HAP-1 (cell line): Measurements from ENCODE around the gene B9D1.

Source experiments
- DNase-seq, 2 experiments: peaks; one replicate each; pipeline ENCODE4 v3.0.0-alpha.2; 2016 to 2020; ENCODE audit warnings: low spot score in 2 of 2
- H3K27me3 ChIP-seq: fragments of 250-450 bp; sonication (Bioruptor Pico); 2 replicates; pipeline ENCODE4 v1.5.1; 2020; ENCODE audit warnings: low read depth, mild to moderate bottlenecking, moderate library complexity
- H3K36me3 ChIP-seq: fragments of 250-450 bp; sonication (Bioruptor Pico); replicated peaks from 2 replicates; pipeline ENCODE4 v1.5.1; 2020; ENCODE audit warnings: mild to moderate bottlenecking
- H3K4me1 ChIP-seq: fragments of 250-450 bp; sonication (Bioruptor Pico); 2 replicates; pipeline ENCODE4 v1.5.1; 2020; ENCODE audit warnings: mild to moderate bottlenecking
- H3K4me3 ChIP-seq: fragments of 250-450 bp; sonication (Bioruptor Pico); 2 replicates; pipeline ENCODE4 v1.5.1; 2020; ENCODE audit warnings: mild to moderate bottlenecking, moderate library complexity
- H3K9me3 ChIP-seq: fragments of 250-450 bp; sonication (Bioruptor Pico); 2 replicates; pipeline ENCODE4 v1.5.1; 2020; ENCODE audit warnings: mild to moderate bottlenecking, moderate library complexity
- in situ Hi-C: fragments of 300-500 bp; cut with MboI; formaldehyde crosslinking; loops from 3 replicates; pipeline ENCODE4 v1.14.3; 2020; ENCODE audit warnings: low sequenced_read_pairs, inconsistent platforms, mixed read lengths

The B9D1 gene

GRCh38 chr17:19316761-19317358, 45.7 kb downstream of the B9D1 start:
- H3K27me3 ChIP-seq = no peaks in the 10 kb centered on the region
- H3K36me3 ChIP-seq = peaks cover 21% of the 10 kb centered on the region
- H3K9me3 ChIP-seq = no peaks in the 10 kb centered on the region
- DNase-seq = no peak
- H3K4me3 ChIP-seq = no peak overlapping the region
- in situ Hi-C loops = no loop called here
- H3K4me1 ChIP-seq = peaks cover 9% of the 10 kb centered on the region

- H3K4me1 ChIP-seq = peaks cover 9% of the 10 kb centered on the region
- H3K27me3 ChIP-seq = no peaks in the 10 kb centered on the region
- no peak overlapping the region for H3K4me3 ChIP-seq
- no peak for DNase-seq
- no peaks in the 10 kb centered on the region for H3K9me3 ChIP-seq
- in situ Hi-C loops = no loop called here
- peaks cover 23% of the 10 kb centered on the region for H3K36me3 ChIP-seq
Measured at GRCh38 chr17:19315104-19315503, 47.4 kb downstream of the B9D1 start.

GRCh38 chr17:19313746-19314651, 48.5 kb downstream of the B9D1 start:
- Histone ChIP-seq H3K4me3 (no peak overlapping the region), H3K27me3 (no peaks in the 10 kb centered on the region), H3K4me1 (peaks cover 9% of the 10 kb centered on the region), H3K9me3 (no peaks in the 10 kb centered on the region), H3K36me3 (peaks cover 23% of the 10 kb centered on the region)
- in situ Hi-C loops = no loop called here
- no peak for DNase-seq

GRCh38 chr17:19313066-19313745, 49.3 kb downstream of the B9D1 start:
- H3K4me1 ChIP-seq = peaks cover 9% of the 10 kb centered on the region
- no peak for DNase-seq
- H3K27me3 ChIP-seq = no peaks in the 10 kb centered on the region
- no peaks in the 10 kb centered on the region for H3K9me3 ChIP-seq
- H3K36me3 ChIP-seq = peaks cover 23% of the 10 kb centered on the region
- in situ Hi-C loops = no loop called here
- H3K4me3 ChIP-seq = no peak overlapping the region

- no peak for DNase-seq
- Histone ChIP-seq H3K27me3 (no peaks in the 10 kb centered on the region), H3K4me1 (peaks cover 6% of the 10 kb centered on the region), H3K9me3 (no peaks in the 10 kb centered on the region), H3K4me3 (no peak overlapping the region), H3K36me3 (peaks cover 23% of the 10 kb centered on the region)
- in situ Hi-C loops = no loop called here
Measured at GRCh38 chr17:19312406-19312805, 50.1 kb downstream of the B9D1 start.

GRCh38 chr17:19311421-19312215, 50.9 kb downstream of the B9D1 start:
- no peaks in the 10 kb centered on the region for H3K9me3 ChIP-seq
- H3K4me3 ChIP-seq = no peak overlapping the region
- H3K36me3 ChIP-seq = peaks cover 20% of the 10 kb centered on the region
- peaks cover 1% of the 10 kb centered on the region for H3K4me1 ChIP-seq
- peak in 1 of 2 experiments; percentile 28 for DNase-seq
- in situ Hi-C loops = no loop called here
- H3K27me3 ChIP-seq = no peaks in the 10 kb centered on the region

- Histone ChIP-seq H3K27me3 (no peaks in the 10 kb centered on the region), H3K4me3 (no peak overlapping the region), H3K36me3 (peaks cover 26% of the 10 kb centered on the region), H3K9me3 (no peaks in the 10 kb centered on the region), H3K4me1 (no peaks in the 10 kb centered on the region; the same call in 1 of the 2 replicates)
- in situ Hi-C loops = no loop called here
- no peak for DNase-seq
Measured at GRCh38 chr17:19311016-19311415, 51.5 kb downstream of the B9D1 start.

GRCh38 chr17:19310151-19310550, 52.4 kb downstream of the B9D1 start:
- Histone ChIP-seq H3K27me3 (no peaks in the 10 kb centered on the region), H3K4me1 (no peaks in the 10 kb centered on the region; the same call in 1 of the 2 replicates), H3K9me3 (no peaks in the 10 kb centered on the region), H3K4me3 (no peak overlapping the region), H3K36me3 (peaks cover 27% of the 10 kb centered on the region)
- DNase-seq = no peak
- in situ Hi-C loops = no loop called here

GRCh38 chr17:19309701-19310100, 52.8 kb downstream of the B9D1 start:
- no peaks in the 10 kb centered on the region; the same call in 1 of the 2 replicates for H3K4me1 ChIP-seq
- in situ Hi-C loops = no loop called here
- no peak overlapping the region for H3K4me3 ChIP-seq
- H3K9me3 ChIP-seq = no peaks in the 10 kb centered on the region
- DNase-seq = no peak
- H3K27me3 ChIP-seq = no peaks in the 10 kb centered on the region
- peaks cover 27% of the 10 kb centered on the region for H3K36me3 ChIP-seq

GRCh38 chr17:19308398-19308797, 54.1 kb downstream of the B9D1 start:
- Histone ChIP-seq H3K9me3 (no peaks in the 10 kb centered on the region), H3K36me3 (peaks cover 24% of the 10 kb centered on the region), H3K4me3 (no peak overlapping the region), H3K27me3 (no peaks in the 10 kb centered on the region), H3K4me1 (no peaks in the 10 kb centered on the region; the same call in 1 of the 2 replicates)
- DNase-seq = no peak
- in situ Hi-C loops = no loop called here

GRCh38 chr17:19307521-19307920, 55.0 kb downstream of the B9D1 start:
- in situ Hi-C loops = no loop called here
- H3K4me1 ChIP-seq = no peaks in the 10 kb centered on the region; the same call in 1 of the 2 replicates
- H3K4me3 ChIP-seq = no peak overlapping the region
- DNase-seq = no peak
- peaks cover 15% of the 10 kb centered on the region for H3K36me3 ChIP-seq
- no peaks in the 10 kb centered on the region for H3K27me3 ChIP-seq
- H3K9me3 ChIP-seq = no peaks in the 10 kb centered on the region

GRCh38 chr17:19306160-19307111, 56.1 kb downstream of the B9D1 start:
- no peak for DNase-seq
- Histone ChIP-seq H3K9me3 (no peaks in the 10 kb centered on the region), H3K36me3 (0 out of 2 replicates have a peak, but pooled peaks cover 6% of the 10 kb centered on the region), H3K4me1 (no peaks in the 10 kb centered on the region), H3K4me3 (no peak overlapping the region), H3K27me3 (no peaks in the 10 kb centered on the region)
- in situ Hi-C loops = no loop called here
